GM23338 (cell line): ENCODE measurements around the gene COL20A1. TPM values are rescaled to one million over a fixed set of nuclear protein-coding genes. Genes with fewer than 3 reads are reported as not detected.
"Not testable (repeated sequence)": the region's sequence is repeated elsewhere in the genome, so short reads cannot be mapped to it uniquely, and the experiment has no call there.

Experiments
- ATAC-seq: fragments of 200-7000 bp; cut with Tn5 transposase; 3 replicates; pipeline ENCODE4 v1.9.1; 2020
- DNase-seq: peaks from one replicate; pipeline ENCODE4 v3.0.0-alpha.2; 2015; ENCODE audit warnings: low spot score
- H2AFZ ChIP-seq: fragments of 200-600 bp; sonication (generic); 2 replicates; pipeline ENCODE4 v1.8.0; 2016; ENCODE audit warnings: antibody characterized with exemption, mild to moderate bottlenecking, moderate library complexity
- H3F3A ChIP-seq: fragments of 200-600 bp; sonication (generic); replicated peaks from 2 replicates; pipeline ENCODE4 v1.8.0; 2017; ENCODE audit warnings: antibody characterized with exemption, mixed run types, low read depth
- H3K27ac ChIP-seq: fragments of 200-600 bp; sonication (generic); 2 replicates; pipeline ENCODE4 v1.6.1; 2016; ENCODE audit warnings: low read depth
- H3K27me3 ChIP-seq: fragments of 200-600 bp; sonication (generic); 2 replicates; pipeline ENCODE4 v1.8.0; 2016; ENCODE audit warnings: mild to moderate bottlenecking, mixed run types, moderate library complexity; ENCODE audit not compliant: insufficient read depth
- H3K36me3 ChIP-seq: fragments of 200-600 bp; sonication (generic); 2 replicates; pipeline ENCODE4 v1.8.0; 2016; ENCODE audit warnings: mild to moderate bottlenecking; ENCODE audit not compliant: insufficient read depth
- H3K4me1 ChIP-seq: fragments of 200-600 bp; sonication (generic); 2 replicates; pipeline ENCODE4 v1.8.0; 2016; ENCODE audit warnings: mild to moderate bottlenecking, moderate library complexity; ENCODE audit not compliant: insufficient read depth
- H3K4me2 ChIP-seq: fragments of 200-600 bp; sonication (generic); 2 replicates; pipeline ENCODE4 v1.7.1; 2017; ENCODE audit warnings: mixed run types
- H3K4me3 ChIP-seq: fragments of 200-600 bp; sonication (generic); 2 replicates; pipeline ENCODE4 v1.6.1; 2016; ENCODE audit warnings: mixed run types
- H3K79me2 ChIP-seq: fragments of 200-600 bp; sonication (generic); replicated peaks from 2 replicates; pipeline ENCODE4 v1.8.0; 2017; ENCODE audit warnings: mild to moderate bottlenecking; ENCODE audit not compliant: insufficient read depth
- H3K9me2 ChIP-seq: fragments of 200-600 bp; sonication (generic); 2 replicates; pipeline ENCODE4 v1.8.0; 2017; ENCODE audit not compliant: insufficient read depth
- H4K20me1 ChIP-seq: fragments of 200-600 bp; sonication (generic); replicated peaks from 2 replicates; pipeline ENCODE4 v1.8.0; 2017; ENCODE audit warnings: mild to moderate bottlenecking; ENCODE audit not compliant: insufficient read depth
- H3K27ac Mint-ChIP-seq: 2 replicates; pipeline ENCODE4 v1.8.0; 2020; ENCODE audit warnings: inconsistent platforms, mild to moderate bottlenecking, moderate library complexity, mixed read lengths
- H3K27me3 Mint-ChIP-seq: 3 replicates; pipeline ENCODE4 v1.8.0; 2022; ENCODE audit warnings: low read depth, mild to moderate bottlenecking, moderate library complexity, mixed read lengths, inconsistent platforms; ENCODE audit not compliant: insufficient read depth, poor library complexity
- H3K36me3 Mint-ChIP-seq: 3 replicates; pipeline ENCODE4 v1.8.0; 2021; ENCODE audit warnings: low read depth, mild to moderate bottlenecking, inconsistent platforms, moderate library complexity, mixed read lengths
- H3K4me1 Mint-ChIP-seq: 3 replicates; pipeline ENCODE4 v1.8.0; 2020; ENCODE audit warnings: mild to moderate bottlenecking, inconsistent platforms, mixed read lengths
- H3K4me3 Mint-ChIP-seq: 3 replicates; pipeline ENCODE4 v1.8.0; 2021; ENCODE audit warnings: moderate library complexity, mild to moderate bottlenecking, inconsistent platforms, mixed read lengths
- H3K9me3 Mint-ChIP-seq: 3 replicates; pipeline ENCODE4 v1.8.0; 2020; ENCODE audit warnings: moderate library complexity, mild to moderate bottlenecking, inconsistent platforms, mixed read lengths
- ETS1 ChIP-seq: IDR thresholded peaks from 2 replicates; pipeline ENCODE4 v1.6.1; 2016; ENCODE audit warnings: antibody characterized with exemption
- EZH2 ChIP-seq: fragments of 200-600 bp; sonication (generic); IDR thresholded peaks from one replicate; pipeline ENCODE4 v1.8.0; 2017; ENCODE audit warnings: antibody characterized with exemption, mild to moderate bottlenecking, low read depth; ENCODE audit not compliant: unreplicated experiment
- EZH2phosphoT487 ChIP-seq: fragments of 200-600 bp; sonication (generic); IDR thresholded peaks from one replicate; pipeline ENCODE4 v1.8.1; 2018; ENCODE audit warnings: antibody characterized with exemption; ENCODE audit not compliant: unreplicated experiment
- JUNB ChIP-seq: IDR thresholded peaks from one replicate; pipeline ENCODE4 v1.6.1; 2016; ENCODE audit warnings: antibody characterized with exemption; ENCODE audit not compliant: unreplicated experiment
- NANOG ChIP-seq: IDR thresholded peaks from 2 replicates; pipeline ENCODE4 v1.6.1; 2016; ENCODE audit warnings: antibody characterized with exemption, borderline replicate concordance
- POLR2AphosphoS5 ChIP-seq: IDR thresholded peaks from 2 replicates; pipeline ENCODE4 v1.6.1; 2016; ENCODE audit warnings: antibody characterized with exemption, low read depth
- STAT1 ChIP-seq: IDR thresholded peaks from one replicate; pipeline ENCODE4 v1.6.1; 2016; ENCODE audit warnings: antibody characterized with exemption; ENCODE audit not compliant: unreplicated experiment
- ZNF331 ChIP-seq: fragments of 250-450 bp; sonication (Bioruptor Pico); IDR thresholded peaks from 2 replicates; pipeline ENCODE4 v1.5.0; 2020; ENCODE audit warnings: low read depth, mild to moderate bottlenecking, moderate library complexity
- polyA plus RNA-seq: library from polyadenylated mRNA; unstranded; fragments of >200 nt; fragmentation: Nextera tagmentation; extraction: Ambion mirVana; gene quantifications from 2 replicates; pipeline ENCODE4 v1.2.1, GENCODE V29; 2016
- total RNA-seq: library from RNA; depleted of rRNA; stranded (reverse); fragments of >200 nt; shearing (Covaris generic); gene quantifications from 2 replicates; pipeline ENCODE4 v1.2.3, GENCODE V29; 2014

COL20A1 gene
- total and polyA plus RNA-seq, 2 experiments from 2014 or later, result 0.28 to 0.79 TPM

- TF ChIP-seq EZH2phosphoT487 (no peak), STAT1 (no peak), EZH2 (no peak)
These were observed 42.7 kb downstream of the COL20A1 start (continued) for GRCh38 chr20:63335711-63336110.

- no peak overlapping the region for H3K4me3 Mint-ChIP-seq
- DNase-seq, result no peak
- Histone ChIP-seq H4K20me1 (no peaks in the 10 kb centered on the region), H3K27me3 (no peaks in the 10 kb centered on the region), H3K27ac (no peak overlapping the region), H3K79me2 (no peaks in the 10 kb centered on the region), H3K4me2 (no peak overlapping the region), H3F3A (no peaks in the 10 kb centered on the region), H3K4me3 (no peak overlapping the region), H2AFZ (no peak overlapping the region), H3K9me2 (peaks cover 3% of the 10 kb centered on the region; the same call in 1 of the 2 replicates), H3K4me1 (no peaks in the 10 kb centered on the region), H3K36me3 (no peaks in the 10 kb centered on the region)
- H3K4me1 Mint-ChIP-seq, result peaks cover 4% of the 10 kb centered on the region; the same call in 1 of the 3 replicates
- no peak for ATAC-seq
- H3K27ac Mint-ChIP-seq, result no peak overlapping the region
- TF ChIP-seq JUNB (no peak), EZH2 (no peak)
- H3K36me3 Mint-ChIP-seq, result peaks cover 22% of the 10 kb centered on the region
- H3K27me3 Mint-ChIP-seq, result peaks cover 33% of the 10 kb centered on the region
- peaks cover 42% of the 10 kb centered on the region for H3K9me3 Mint-ChIP-seq
These were observed 43.3 kb downstream of the COL20A1 start for GRCh38 chr20:63336232-63336752.

- Histone ChIP-seq H3K27ac (no peak overlapping the region), H3K36me3 (no peaks in the 10 kb centered on the region), H3K4me1 (no peaks in the 10 kb centered on the region), H3K4me3 (no peak overlapping the region), H3F3A (no peaks in the 10 kb centered on the region), H3K4me2 (no peak overlapping the region), H3K9me2 (peaks cover 3% of the 10 kb centered on the region; the same call in 1 of the 2 replicates), H2AFZ (no peak overlapping the region), H3K79me2 (no peaks in the 10 kb centered on the region), H3K27me3 (no peaks in the 10 kb centered on the region), H4K20me1 (no peaks in the 10 kb centered on the region)
- Mint-ChIP-seq H3K27ac (no peak overlapping the region), H3K4me1 (peaks cover 7% of the 10 kb centered on the region; the same call in 1 of the 3 replicates), H3K4me3 (no peak overlapping the region), H3K9me3 (peaks cover 33% of the 10 kb centered on the region), H3K36me3 (peaks cover 13% of the 10 kb centered on the region), H3K27me3 (peaks cover 28% of the 10 kb centered on the region)
- ATAC-seq (no peak), DNase-seq (no peak)
- TF ChIP-seq NANOG (no peak), EZH2phosphoT487 (no peak), EZH2 (no peak), ZNF331 (CRISPR knock-in tag) (no peak), POLR2AphosphoS5 (no peak), ETS1 (no peak)
These were observed 44.9 kb downstream of the COL20A1 start for GRCh38 chr20:63337786-63338420.

- peaks cover 21% of the 10 kb centered on the region for H3K27me3 Mint-ChIP-seq
These were observed 46.4 kb downstream of the COL20A1 start for GRCh38 chr20:63339154-63340094.

GRCh38 chr20:63340158-63340688 lies 47.2 kb downstream of the COL20A1 start:
- H3K36me3 Mint-ChIP-seq, H4K20me1 ChIP-seq, H3K27ac Mint-ChIP-seq, H3K36me3 ChIP-seq, H3K9me2 ChIP-seq, DNase-seq, ATAC-seq, H3K27me3 ChIP-seq, H3K4me3 ChIP-seq, H3K4me1 ChIP-seq, H3K27ac ChIP-seq, H3K4me3 Mint-ChIP-seq, H3K4me1 Mint-ChIP-seq, H3K4me2 ChIP-seq, H3F3A ChIP-seq, H3K79me2 ChIP-seq, H2AFZ ChIP-seq: not testable (repeated sequence)
- peaks cover 21% of the 10 kb centered on the region; the same call in 2 of the 3 replicates for H3K9me3 Mint-ChIP-seq
- H3K27me3 Mint-ChIP-seq, result peaks cover 17% of the 10 kb centered on the region

More at GRCh38 chr20:63339154-63340094, 46.4 kb downstream of the COL20A1 start:
- H3K4me1 ChIP-seq, H3K27me3 ChIP-seq, H3K79me2 ChIP-seq, H3K36me3 Mint-ChIP-seq, H3K36me3 ChIP-seq, H3K9me2 ChIP-seq, DNase-seq, H4K20me1 ChIP-seq, ATAC-seq, H3K27ac Mint-ChIP-seq, H3K27ac ChIP-seq, H3K4me1 Mint-ChIP-seq, H3K4me2 ChIP-seq, H3F3A ChIP-seq, H3K4me3 Mint-ChIP-seq, H3K4me3 ChIP-seq, H2AFZ ChIP-seq: not testable (repeated sequence)
- H3K9me3 Mint-ChIP-seq, result peaks cover 25% of the 10 kb centered on the region; the same call in 2 of the 3 replicates
